ENCODE measurements around the gene MINPP1.

MINPP1 gene

DNA sequence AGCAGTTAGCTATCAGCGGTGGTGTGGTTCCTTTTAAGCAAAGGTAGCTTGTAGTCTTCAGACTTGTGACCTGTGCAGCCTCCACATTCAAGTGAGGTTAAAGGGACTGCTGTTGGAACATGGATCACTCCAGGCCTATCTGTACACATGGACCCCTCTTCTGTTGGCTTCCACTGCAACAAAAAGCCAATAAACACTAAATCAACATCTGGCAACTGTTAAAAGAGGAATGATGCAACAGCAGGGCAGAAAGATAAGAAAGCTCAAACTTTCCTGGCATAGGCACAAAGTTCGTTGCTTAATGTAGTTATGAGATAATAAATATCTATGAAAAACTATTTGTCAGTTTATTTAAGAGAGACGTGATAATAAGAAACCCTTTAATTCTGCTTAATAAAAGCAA is 4.0 kb upstream of the MINPP1 start:
- ChIA-PET CTCF (no interaction called here), POLR2A (no interaction called here)
- H3K4me3 ChIP-seq (ENCODE audit: low read depth, low read length) = no peak overlapping the region
- no peak for TF ChIP-seq CTCF (IDR thresholded peaks at IDR 0.05; ENCODE audit: insufficient read depth, low read length, missing control alignments)
- no peak for DNase-seq (ENCODE audit: low read depth, low spot score)

- no peak for DNase-seq (ENCODE audit: low read depth, low spot score)
- TF ChIP-seq CTCF (IDR thresholded peaks at IDR 0.05; ENCODE audit: insufficient read depth, low read length, missing control alignments) = no peak
- no peak overlapping the region for H3K4me3 ChIP-seq (ENCODE audit: low read depth, low read length)
- ChIA-PET CTCF (interaction anchor here (1.9 kb wide), 1 partner anchor 564 kb away, joined by 6 read pairs; no protein-coding TSS in a partner anchor), POLR2A (no interaction called here)
These were observed 1.3 kb upstream of the MINPP1 start for GRCh38 chr10:87503401-87503800.

GRCh38 chr10:87503886-87504285 is 807 bp upstream of the MINPP1 start:
- POLR2A ChIA-PET = interaction anchor here (1.0 to 1.1 kb wide), 2 partner anchors 20 to 30 kb away, joined by 3 to 4 read pairs; no protein-coding TSS in a partner anchor
- no peak for DNase-seq (ENCODE audit: low read depth, low spot score)
- TF ChIP-seq CTCF (IDR thresholded peaks at IDR 0.05; ENCODE audit: insufficient read depth, low read length, missing control alignments) = no peak
- CTCF ChIA-PET = interaction anchor here (0.9 to 1.9 kb wide), 2 partner anchors 40 to 564 kb away, joined by 3 to 6 read pairs; no protein-coding TSS in a partner anchor
- peak overlapping the region; percentile 88 for H3K4me3 ChIP-seq (ENCODE audit: low read depth, low read length)

DNA sequence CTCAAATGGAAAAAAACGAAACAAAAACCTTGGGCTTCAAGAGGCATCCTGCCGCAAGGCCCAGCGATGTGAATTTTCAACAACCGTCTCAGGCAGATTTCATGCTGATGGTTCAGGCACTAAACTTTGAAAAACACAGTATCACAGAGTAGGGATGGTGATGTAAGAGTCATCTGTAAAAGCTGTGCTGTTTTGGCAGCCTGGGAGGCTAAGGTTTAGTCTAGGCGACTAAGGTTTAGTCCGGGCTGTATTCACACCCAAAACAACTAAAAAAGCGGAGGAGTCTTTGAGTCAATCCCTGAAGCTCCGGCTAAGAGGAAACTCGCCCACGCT is 420 bp upstream of the MINPP1 start:
- POLR2A ChIA-PET = interaction anchor here (0.8 to 1.2 kb wide), 4 partner anchors 20 to 550 kb away, joined by 3 to 4 read pairs (median 3); no protein-coding TSS in a partner anchor
- CTCF ChIA-PET = interaction anchor here (0.9 to 1.9 kb wide), 2 partner anchors 40 to 565 kb away, joined by 3 to 6 read pairs; no protein-coding TSS in a partner anchor
- DNase-seq (ENCODE audit: low read depth, low spot score) = no peak
- TF ChIP-seq CTCF (IDR thresholded peaks at IDR 0.05; ENCODE audit: insufficient read depth, low read length, missing control alignments) = no peak
- peak overlapping the region; percentile 88 for H3K4me3 ChIP-seq (ENCODE audit: low read depth, low read length)

DNA sequence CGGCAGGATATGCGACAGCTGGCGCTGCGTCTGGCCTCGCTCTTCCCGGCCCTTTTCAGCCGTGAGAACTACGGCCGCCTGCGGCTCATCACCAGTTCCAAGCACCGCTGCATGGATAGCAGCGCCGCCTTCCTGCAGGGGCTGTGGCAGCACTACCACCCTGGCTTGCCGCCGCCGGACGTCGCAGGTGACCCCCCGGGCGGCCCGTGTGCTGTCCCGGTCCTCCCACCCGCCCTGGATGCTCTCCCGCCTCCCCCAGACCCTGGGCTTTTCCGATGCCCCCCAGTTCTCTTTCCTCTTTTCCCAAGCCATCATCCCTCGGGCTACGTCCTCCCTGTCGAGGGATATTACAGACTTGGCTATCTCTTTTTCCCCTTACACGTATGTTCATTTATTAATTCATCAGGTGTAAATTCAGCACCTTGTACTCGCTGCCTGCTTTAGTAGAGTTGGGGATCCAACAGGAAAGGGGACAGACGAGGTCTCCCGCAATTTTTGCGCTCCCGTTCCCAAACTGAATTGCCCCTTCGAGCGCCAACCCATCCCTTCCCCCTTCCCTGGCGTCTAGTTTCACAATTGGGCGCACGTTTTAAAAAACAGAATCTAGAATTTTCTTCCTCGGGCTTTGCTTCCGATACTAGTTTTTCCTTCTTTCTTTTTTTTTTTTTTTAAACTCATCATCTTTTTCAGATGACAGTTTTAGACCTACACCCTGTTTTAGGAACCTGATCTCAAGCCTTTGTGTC is 846 bp downstream of the MINPP1 start:
- TF ChIP-seq CTCF (IDR thresholded peaks at IDR 0.05; ENCODE audit: insufficient read depth, low read length, missing control alignments) = peak; percentile 77
- peak overlapping the region; percentile 88 for H3K4me3 ChIP-seq (ENCODE audit: low read depth, low read length)
- no peak for DNase-seq (ENCODE audit: low read depth, low spot score)
- ChIA-PET CTCF (interaction anchor here (0.8 to 1.9 kb wide), 2 partner anchors 28 to 566 kb away, joined by 3 to 6 read pairs; no protein-coding TSS in a partner anchor), POLR2A (interaction anchor here (0.8 to 1.2 kb wide), 2 partner anchors 232 to 551 kb away, joined by 3 read pairs; no protein-coding TSS in a partner anchor)

DNA sequence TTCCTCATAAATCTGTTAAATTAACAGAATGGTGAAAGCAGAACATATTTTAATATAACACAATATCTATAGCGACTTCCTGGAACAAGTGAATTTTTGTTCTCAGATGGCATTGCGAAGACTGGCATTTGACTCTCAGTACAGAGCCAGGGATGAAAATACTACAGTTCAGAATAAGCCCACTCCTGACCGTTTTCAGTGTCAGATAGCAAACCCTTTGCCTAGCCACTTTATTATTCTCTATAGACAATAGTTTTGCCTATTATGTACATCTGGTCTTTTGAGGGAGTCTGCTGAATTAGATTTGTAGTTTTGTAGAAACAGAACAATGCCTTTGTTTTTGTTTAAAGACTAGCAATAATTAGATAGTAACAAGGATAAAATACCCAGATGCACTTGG is 2.3 kb downstream of the MINPP1 start:
- TF ChIP-seq CTCF (IDR thresholded peaks at IDR 0.05; ENCODE audit: insufficient read depth, low read length, missing control alignments) = no peak
- ChIA-PET POLR2A (interaction anchor here (0.7 kb wide), 1 partner anchor 12 kb away, joined by 3 read pairs; no protein-coding TSS in a partner anchor), CTCF (no interaction called here)
- no peak for DNase-seq (ENCODE audit: low read depth, low spot score)
- no peak overlapping the region for H3K4me3 ChIP-seq (ENCODE audit: low read depth, low read length)
